Ramos (cell line): ENCODE results near the gene ODAD2.
"Not testable (repeated sequence)": the region's sequence is repeated elsewhere in the genome, so short reads cannot be mapped to it uniquely, and the experiment has no call there.

Source experiments
- in situ Hi-C: fragments of 300-500 bp; cut with MboI; formaldehyde crosslinking; loops from one replicate; pipeline ENCODE4 v1.14.3; 2022; ENCODE audit warnings: low sequenced_read_pairs; ENCODE audit not compliant: unreplicated experiment

The ODAD2 gene, protein sequence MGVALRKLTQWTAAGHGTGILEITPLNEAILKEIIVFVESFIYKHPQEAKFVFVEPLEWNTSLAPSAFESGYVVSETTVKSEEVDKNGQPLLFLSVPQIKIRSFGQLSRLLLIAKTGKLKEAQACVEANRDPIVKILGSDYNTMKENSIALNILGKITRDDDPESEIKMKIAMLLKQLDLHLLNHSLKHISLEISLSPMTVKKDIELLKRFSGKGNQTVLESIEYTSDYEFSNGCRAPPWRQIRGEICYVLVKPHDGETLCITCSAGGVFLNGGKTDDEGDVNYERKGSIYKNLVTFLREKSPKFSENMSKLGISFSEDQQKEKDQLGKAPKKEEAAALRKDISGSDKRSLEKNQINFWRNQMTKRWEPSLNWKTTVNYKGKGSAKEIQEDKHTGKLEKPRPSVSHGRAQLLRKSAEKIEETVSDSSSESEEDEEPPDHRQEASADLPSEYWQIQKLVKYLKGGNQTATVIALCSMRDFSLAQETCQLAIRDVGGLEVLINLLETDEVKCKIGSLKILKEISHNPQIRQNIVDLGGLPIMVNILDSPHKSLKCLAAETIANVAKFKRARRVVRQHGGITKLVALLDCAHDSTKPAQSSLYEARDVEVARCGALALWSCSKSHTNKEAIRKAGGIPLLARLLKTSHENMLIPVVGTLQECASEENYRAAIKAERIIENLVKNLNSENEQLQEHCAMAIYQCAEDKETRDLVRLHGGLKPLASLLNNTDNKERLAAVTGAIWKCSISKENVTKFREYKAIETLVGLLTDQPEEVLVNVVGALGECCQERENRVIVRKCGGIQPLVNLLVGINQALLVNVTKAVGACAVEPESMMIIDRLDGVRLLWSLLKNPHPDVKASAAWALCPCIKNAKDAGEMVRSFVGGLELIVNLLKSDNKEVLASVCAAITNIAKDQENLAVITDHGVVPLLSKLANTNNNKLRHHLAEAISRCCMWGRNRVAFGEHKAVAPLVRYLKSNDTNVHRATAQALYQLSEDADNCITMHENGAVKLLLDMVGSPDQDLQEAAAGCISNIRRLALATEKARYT

DNA sequence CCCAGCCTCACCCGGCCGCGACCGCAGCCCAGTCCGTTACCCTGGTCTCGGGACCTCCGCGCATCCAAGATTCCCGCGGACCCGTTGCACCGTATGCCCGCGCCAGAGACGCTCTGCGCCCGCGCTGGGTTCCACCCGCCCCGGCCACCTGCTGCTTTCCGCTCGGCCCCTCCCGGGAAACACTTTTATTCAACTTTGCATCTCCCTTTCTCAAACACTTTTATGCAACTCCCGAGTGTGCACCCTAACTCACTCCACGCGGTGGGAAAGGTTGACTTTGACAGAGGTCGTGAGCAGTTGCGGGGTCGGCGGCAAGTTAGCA is at the start of gene ODAD2:
ODAD2 (minus strand) TSS at position 126 of the 322 bp plus-strand sequence. CDS start 3,937 bp downstream, outside the sequence.
- in situ Hi-C loops: no loop called here

DNA sequence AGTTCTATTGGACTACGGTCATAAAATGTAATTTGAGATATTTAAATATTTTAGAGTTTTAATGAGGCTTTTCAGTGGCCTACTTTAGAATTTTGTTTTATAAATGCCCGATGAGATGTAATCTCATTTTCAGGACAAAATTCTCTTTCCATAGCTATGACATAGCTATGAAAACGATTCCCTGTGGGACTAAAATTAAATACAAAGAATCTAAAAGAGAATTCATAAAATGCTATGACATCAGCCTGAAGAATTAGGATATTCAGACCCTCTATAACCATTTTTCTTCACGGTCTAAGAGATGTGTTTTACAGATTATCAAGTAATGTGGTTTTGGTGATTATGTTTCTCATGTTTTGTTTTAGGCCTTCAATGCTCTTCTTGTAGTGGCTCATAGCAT is 48.2 kb upstream of the ODAD2 start:
- in situ Hi-C loops: no loop called here

DNA sequence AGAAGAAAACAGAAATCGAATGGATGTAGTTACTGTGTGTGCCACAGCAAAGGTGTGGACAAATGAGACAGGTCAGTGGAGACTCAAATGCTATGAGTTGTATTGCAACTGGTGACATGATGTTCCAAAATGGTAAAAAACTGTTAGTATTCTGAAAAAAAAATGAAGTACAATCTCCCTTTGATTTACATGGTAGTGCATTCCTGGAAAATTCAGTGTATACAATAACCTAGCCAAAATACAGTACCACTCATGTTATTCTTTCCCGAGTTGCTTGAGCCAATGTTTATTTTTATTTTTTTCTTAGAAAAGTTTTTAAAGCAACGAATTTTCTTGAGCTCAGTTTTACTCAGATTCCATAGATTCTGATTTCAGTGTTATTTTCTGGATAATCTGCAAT is 47.7 kb upstream of the ODAD2 start:
- in situ Hi-C loops: no loop called here

DNA sequence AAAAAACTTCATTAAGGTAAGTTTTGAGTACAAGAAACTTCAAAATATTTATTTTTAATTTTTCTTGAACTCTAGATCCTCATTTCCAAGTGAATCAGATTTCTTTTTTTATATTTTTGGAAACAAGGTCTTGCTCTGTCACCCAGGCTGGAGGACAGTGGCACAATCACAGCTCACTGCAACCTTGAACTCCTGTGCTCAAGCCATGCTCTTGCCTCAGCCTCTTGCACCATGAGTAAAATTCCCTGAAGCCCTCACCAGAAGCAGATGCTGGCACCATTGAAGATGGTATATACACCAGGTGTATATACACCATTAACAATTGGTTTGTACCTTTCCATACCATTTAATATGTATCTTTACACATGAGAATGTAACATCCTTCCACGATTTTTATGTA is 45.1 kb upstream of the ODAD2 start:
- in situ Hi-C loops: no loop called here

DNA sequence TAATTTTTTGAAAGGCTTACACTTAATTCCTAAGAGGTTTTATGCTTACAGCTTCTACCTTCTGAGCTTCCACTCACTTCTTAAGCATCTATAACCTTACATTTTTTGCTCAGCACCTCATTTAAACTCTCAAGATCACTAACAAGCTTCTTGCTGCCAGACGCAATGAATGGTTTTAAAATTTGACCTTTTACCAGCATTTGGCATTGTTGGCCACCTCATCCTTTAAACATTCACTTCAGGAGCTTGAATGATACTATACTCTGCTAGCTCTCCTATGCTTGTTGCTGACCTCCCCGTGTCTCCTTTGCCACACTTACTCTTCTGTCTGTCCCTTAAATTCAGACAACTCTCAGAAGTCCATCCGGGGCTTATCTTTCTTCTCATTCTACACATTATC is 37.7 kb upstream of the ODAD2 start:
- in situ Hi-C loops: no loop called here

DNA sequence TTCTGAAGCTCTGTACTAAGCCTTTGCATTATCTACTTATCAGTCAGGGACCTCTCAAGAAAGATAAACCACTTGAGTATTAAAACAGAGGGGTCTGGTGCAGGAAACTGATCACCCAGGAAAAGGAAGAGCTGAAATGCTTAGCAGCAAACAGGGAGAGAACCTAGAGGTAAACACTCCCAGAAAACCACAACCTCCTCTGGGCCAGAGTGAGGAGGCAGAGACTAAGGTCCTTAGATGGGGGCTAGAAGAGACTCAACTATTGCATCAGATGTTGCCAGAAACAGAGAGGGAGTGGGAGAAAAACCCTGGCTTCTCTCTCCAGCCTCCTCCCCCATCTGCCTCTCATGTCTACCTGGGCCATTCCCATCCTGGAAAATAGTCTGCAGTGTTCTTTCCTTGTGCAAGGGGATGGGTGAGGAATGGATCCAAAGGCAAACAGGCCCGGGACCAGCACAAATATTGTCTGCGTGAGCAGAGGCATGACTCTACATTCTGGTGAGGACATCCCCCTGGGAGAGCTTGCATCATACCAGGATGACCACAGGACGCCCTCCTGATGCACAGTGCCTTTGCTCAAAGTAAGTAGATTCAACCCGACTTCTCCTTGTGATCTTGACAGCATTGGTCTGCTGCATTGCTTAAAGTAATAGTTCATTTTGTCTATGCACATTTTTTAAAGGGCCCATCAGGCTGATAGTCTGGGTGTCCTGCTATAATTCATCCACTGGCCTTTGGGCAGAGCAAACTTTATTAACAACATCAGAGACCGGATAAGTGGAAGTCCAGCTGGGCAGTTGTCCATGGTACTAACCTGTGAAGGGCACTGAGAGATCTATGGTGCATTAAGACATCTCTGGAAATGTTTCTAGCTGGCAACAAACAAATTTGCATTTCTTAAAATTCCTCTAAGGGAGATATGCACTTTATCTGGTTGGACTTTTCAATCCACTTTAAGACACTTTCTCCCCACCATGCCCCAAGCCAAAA is 22.4 kb upstream of the ODAD2 start:
- in situ Hi-C loops: no loop called here

DNA sequence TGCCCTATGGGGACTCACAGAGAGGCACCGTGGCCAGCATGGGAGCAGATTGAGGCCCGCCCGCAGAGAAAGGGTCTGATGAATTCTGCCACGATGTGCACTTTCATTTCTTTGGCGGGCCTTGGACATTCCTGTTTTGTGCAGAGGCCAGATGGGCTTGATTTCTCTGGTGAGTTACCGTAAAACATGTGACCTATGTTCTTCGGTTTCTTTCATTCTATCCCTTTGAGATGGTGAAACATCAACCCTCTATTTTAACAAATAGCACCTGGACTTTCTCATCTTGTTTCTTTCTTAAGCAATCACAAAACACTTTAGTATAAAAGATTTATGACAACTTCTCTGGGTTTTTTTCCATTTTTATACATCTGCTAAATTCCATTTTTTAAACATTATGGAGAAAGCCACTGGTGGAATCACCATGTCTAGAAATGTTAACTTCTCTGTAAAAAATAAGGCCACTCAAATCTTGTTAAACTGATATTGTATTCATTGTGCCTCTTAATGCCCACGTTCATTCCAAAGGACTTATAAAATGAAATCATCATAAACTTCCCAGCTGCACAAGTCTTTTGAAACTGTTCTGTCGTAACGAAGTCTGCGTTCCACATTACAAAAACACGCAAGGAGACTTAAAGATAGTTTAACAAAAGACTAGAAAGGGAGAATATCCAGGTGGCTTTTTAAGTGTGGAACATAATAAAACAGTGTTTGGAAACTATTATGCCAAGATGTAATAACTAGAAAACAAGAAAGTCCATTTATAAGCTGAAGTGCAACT is 21.4 kb upstream of the ODAD2 start:
- in situ Hi-C loops: no loop called here

DNA sequence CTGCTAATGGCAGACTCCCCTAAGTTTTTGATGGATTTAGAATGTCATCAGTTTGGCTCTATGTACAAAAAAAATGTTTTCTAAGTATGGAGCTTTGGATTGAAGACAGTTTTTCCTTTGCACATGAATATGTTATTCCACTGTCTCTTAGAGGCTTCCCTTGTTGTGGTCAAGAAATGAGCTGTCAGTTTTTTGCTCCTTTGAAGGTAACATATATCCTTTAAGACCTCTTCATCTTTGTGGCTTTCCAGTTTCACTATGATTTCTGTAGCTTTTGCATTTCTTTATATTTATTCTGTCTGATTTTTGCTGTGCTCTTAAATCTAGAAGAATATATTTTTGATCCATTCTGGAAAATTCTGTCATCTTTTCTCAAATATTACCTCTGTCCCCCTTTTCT is 15.8 kb upstream of the ODAD2 start:
- in situ Hi-C loops: no loop called here

DNA sequence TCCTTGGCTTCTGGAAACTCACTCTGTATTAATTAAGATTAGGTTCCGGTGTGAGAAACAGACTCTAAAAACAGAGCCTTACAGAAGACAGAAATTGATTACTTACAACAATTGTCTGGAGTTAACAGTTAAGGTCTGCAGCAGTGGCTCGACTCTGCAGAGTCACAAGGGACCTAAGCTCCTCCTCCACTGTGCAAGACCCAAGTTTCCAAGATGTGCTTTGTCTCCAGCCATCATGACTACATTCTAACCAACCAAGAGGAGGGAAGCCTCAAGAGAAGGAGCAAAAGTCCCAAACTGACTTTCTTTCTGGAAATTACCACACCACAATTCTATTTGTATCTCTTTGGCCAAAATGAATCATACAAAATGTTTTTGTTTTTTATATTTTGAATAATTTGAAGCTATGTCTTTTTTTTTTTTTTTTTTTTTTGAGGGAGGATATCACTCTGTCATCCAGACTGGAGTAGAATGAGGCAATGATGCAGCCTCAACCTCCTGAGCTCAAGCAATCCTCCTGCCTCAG is 14.2 kb upstream of the ODAD2 start:
- in situ Hi-C loops: no loop called here

DNA sequence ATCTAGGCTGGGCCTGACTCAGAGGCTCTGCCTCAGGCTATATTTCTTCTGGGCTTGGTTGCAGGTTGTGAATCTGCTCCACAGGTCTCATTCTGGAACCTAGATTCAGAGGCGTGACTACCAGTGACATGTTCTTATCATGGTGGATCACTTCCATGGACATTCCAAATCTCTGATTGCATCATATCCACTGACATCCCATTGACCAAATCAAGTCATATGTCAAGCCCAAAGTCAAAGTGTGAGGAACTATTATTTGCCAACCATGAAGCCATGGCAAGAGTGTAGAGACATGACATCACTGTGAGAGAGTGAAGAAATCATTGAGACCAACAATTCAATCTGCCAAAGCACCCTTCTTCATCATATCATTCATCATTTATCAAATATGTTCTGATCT is 11.9 kb upstream of the ODAD2 start:
- in situ Hi-C loops: no loop called here

DNA sequence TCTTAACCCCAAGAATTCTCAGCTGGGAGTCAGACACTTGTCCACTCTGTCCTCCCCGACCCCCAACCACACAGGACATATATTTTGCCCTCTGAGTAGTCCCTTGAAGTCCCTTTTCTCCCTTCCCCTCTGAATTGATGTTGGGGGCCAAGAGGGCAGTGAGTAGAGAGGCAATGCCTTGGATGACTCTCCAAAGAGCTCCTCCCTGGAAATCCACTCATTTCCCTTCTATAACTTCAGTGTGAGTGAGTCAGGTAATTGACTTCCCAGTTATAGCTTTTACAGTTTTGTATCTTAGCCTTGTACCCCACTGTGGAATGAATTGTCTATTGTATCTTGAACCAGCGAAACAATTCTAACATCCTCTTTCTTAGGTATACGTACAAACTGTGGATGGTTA is 9.2 kb upstream of the ODAD2 start:
- in situ Hi-C loops: no loop called here

DNA sequence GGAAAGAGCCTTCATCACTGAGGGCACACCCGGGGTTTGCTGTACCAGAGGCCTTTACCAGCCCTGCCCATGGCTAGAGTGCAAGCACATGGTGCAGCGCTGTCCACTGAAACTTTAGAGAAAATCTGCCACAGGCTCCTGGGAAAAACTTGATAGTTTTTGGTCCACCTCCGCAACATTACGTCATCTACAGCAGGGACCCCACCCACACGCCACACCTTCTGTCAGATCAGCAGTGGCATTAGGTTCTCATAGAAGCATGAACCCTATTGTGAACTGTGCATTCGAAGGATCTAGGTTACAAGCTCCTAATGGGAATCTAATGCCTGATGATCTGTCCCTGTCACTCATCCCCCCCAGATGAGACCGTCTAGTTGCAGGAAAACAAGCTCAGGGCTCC is 2.5 kb upstream of the ODAD2 start:
- in situ Hi-C loops: no loop called here

DNA sequence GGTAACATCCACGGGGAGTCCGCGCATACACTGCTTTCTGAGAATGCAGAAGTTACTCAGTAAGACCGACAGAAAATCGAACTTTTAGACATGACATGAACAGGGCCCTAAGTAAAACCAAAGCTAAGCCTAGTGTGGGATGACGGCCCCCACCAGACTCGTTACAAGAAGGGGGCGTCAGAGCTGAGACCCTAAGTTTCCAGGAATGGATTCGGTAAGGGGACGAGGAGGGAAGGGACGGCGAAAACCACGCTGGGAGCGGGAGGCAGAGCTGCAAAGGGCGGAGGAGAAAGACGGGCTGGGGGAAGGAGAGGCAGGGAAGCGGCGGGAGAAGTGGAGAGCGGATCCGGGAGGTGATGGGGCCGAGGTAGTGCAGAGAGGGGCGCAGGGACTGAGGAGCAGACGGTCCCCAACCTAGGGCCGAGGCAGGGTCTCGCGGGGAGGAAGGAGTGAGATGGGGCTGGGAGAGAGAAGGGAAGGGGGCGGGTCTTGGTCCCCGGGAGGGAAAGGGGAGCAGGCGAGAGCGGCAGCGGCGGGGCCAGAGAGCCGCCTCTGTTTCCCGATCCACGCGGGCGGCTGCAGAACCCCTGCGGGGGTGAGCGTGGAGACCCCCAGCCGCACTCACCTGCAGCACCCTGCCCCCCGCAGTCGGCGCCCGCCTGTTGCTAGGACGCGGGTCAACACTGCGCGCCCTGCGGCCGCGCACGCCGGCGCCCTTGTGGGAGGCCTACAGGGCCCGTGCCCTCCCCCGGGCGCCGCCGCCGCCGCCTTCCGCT is 513 bp downstream of the ODAD2 start:
- in situ Hi-C loops: no loop called here

DNA sequence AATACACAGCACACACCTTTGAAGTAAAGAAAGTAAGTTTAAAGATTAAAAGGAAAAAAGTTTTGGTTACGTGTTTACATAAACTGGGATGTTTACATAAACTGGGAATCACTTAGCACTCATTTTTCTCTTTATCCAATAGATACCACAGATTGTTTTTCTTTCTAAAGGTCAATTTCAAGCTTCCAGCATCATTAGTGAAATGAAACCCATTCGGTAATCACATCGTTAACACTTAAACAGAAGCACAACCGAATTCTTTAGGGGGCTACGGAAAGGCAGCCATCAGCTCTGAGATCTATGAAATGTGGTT is 1.1 kb downstream of the ODAD2 start:
- in situ Hi-C loops: no loop called here

DNA sequence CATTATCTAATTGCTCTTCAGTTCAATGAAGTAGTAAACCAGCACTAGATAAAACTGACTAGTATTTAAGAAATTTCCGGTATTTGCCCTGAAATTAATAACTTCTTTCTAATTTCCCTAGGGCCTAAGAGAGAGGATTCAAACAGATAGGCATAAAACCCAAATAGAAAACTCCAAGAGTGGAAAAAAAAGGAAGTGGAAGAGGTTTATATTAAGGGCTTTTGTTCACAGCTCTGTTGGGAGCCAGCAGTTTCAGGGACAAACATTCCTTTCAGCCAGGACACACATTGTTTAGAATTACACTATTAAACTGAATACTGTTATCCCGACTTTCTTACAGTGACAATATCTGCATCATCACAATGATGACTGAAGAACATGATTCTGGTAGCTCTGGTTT is 3.6 kb downstream of the ODAD2 start:
- in situ Hi-C loops: no loop called here

DNA sequence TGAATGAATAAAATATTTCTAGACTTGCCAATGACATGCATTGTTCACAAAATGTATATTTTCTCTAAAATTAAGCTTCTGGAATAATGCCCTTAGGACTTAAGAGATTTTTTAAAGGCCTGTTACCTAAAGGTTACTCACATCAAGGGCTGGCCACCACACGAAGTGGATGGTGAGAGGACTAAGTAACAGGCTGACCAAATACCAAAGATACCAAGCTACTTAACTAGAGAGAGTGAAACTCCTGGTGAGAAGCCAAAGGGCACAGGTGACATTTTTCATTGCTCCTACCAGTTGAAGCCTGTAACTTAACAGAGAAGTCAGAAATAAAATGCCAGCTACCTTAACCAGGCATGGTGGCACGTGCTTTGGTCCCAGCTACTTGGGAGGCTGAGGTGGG is 9.5 kb downstream of the ODAD2 start:
- in situ Hi-C loops: not testable (repeated sequence)

DNA sequence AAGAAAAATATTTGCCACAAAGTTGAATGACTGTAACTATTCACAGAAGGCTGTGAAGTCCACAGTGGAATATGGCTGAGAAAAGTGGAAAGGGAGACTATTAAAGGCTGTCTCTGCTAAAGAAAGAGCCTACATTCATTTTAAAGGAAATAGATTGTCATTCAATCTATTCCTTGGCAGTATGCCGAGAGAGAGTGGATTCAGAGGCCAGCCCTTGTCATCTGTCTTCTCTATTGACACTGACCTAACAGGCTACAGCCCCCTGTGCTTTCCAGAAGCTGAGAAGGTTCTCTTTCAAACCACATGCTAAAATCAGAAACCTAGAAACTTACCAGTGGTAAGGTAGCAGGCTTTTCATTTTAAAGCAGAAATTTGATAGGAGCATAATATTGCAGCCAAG is 12.1 kb downstream of the ODAD2 start:
- in situ Hi-C loops: no loop called here

DNA sequence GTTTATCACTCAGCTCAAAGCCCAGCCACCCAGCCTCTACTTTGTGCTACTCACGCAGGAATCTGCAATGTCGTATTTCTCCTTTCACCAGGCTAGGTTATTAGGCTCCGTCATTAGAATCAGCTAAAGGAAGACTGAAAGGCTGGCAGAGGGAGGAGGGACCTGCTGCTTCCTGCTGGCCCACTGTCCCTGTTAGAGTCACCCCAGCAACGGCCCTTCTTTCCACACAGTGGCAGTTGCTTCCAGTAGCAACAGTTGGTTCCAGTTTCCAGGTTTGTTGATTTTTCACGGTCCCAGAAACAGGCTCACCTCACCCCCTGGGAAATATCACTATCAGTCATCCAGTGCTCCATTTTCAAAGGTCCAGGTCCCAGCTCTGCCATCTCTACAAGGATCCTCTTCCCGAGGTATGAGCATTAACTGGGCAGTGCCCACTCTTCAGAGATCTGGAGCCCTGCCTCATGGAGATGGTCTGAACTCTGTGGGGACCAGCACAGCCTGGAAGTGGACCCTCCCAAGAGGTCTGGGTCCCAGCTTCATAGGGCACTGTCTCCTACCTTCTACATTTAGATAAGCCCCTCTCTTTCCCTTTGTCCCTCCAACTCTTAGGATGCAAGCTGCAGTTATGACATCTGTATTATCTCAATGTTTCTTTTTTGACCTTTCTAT is 15.9 kb downstream of the ODAD2 start:
- in situ Hi-C loops: no loop called here
